T47D (cell line): ENCODE data around the gene ABL1.

Source experiments
- DNase-seq, 2 experiments: peaks; one replicate each; pipeline versions ENCODE4 v3.0.0 to v3.0.0-alpha.2; 2011 to 2012; ENCODE audit warnings: low read depth in 1 of 2, low spot score in 1 of 2
- JUND ChIP-seq: IDR thresholded peaks from 2 replicates; pipeline ENCODE4 v1.6.1; 2012; ENCODE audit warnings: low read depth
- in situ Hi-C: cut with HindIII; loops from 2 replicates; pipeline ENCODE4 v1.10.0; 2016; ENCODE audit warnings: low sequenced_read_pairs, low pct_unique_long_range_greater_than_20kb

ABL1 gene

GRCh38 chr9:130893341-130894101, 58.5 kb downstream of the ABL1 start:
- peak in 1 of 2 experiments; percentile 70 for DNase-seq
- TF ChIP-seq JUND: no peak
- in situ Hi-C loops: no loop called here

DNA sequence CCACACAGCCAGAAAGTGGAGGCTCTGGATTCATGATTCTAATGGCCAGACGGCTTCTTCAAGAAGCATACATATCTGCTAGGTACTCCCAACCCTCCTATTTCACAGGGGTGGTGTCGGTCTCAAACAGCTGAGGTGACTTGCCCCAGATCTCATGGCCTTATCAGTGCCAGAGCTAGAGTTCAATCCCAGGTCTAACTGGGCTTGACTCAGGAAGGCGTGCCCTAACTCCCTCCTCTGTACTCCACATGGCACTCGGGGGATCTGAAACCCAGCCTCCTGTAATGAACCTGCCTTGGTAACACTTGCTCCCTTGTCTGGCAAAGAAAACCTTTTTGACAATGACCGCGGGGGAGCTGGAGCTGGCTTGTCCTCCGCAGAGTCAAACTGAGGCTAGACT, 59.5 kb downstream of the ABL1 start:
- in situ Hi-C loops: no loop called here
- DNase-seq: no peak
- no peak for TF ChIP-seq JUND

DNA sequence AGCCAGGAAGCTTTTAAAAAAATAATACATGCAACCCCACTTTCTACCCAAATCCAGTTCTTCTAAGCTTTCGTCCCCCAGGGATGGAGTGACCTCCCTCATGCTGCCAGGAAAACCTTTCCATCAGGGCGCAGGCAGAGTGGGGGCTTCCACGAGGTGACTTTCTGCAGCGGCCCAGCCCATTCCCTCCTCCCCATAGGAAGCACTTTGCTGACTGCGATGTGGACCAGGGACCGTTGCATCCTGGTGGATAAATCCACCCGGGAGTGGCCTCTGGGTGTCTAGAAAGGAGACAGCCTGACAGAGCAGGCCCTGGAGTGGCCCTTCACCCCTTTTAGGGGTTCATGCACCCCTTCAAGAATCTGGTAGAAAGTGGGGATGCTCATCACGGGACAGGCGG, 60.0 kb downstream of the ABL1 start:
- no peak for DNase-seq
- in situ Hi-C loops: no loop called here
- no peak for TF ChIP-seq JUND

GRCh38 chr9:130895481-130896232, 60.6 kb downstream of the ABL1 start:
- DNase-seq: no peak
- no peak for TF ChIP-seq JUND
- in situ Hi-C loops: no loop called here

DNA sequence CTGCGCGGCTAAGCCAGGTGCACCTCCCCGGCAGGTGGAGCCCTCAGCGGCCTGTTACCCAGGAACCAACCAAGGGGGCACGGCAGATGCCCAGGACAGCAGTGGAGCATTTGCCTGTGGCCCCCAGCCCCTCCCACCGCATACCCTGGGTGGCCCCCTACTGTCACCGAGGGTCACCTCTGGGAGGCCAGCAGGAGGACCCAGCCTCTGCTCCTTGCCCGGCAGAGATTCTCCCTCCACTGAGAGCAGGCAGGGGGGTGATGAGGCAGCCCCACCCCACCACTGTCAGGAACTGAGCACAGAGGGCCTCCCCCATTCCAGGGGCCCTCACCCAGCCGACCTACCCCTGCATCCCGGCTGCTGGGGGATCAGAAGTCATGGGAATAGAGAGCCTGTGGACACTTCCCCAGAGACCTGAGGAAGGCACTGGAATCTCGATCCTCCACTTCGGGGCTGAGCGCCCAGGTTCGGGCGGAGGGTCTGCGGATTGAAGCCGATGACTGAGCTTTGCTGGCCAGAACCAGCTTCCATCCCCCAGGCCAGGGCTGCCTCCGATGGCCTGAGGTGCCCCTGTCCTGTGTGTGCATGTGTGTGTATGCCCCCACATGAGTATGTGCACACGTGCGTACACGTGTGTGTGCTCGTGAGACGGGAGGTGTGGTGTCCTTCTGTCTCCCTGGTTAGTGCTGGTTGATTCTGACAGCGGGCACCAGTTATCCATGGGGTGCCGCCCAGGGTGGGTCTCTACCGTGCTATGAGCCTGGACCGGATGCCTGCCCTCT, 61.4 kb downstream of the ABL1 start, which contains the start of gene QRFP:
Gene QRFP (minus strand): TSS at position 580 of the 782 bp plus-strand sequence. CDS start 2,974 bp downstream, outside the sequence.
- no peak for DNase-seq
- TF ChIP-seq JUND: no peak
- in situ Hi-C loops: no loop called here

DNA sequence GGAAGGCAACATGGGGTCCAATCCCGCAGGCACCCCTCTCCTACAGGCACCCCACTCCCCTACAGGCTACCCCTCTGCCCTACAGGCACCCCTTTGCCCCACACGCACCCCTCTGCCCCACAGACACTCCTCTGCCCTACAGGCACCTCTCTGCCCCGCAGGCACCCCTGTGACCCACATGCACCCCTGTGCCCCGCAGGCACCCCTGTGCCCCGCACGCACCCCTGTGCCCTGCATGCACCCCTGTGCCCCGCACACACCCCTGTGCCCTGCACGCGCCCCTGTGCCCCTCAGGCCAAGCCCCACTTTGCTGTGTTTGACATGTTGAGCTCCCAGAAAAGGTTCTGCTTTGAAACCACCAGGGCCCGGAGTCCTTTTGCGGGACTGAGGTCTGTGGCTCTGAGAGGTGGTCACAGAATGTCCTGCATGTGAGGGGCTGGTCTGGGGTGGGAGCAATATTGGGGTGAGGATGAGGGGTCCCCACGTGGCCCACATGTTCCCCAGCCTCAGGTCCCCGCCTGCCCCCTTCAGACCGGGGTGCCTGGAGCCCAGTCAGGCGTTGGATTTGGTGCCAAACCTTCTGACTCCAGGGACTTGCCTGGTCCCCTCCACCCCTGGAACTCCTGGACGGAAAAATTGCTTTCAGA, 62.2 kb downstream of the ABL1 start:
- DNase-seq: no peak
- TF ChIP-seq JUND: no peak
- in situ Hi-C loops: no loop called here

DNA sequence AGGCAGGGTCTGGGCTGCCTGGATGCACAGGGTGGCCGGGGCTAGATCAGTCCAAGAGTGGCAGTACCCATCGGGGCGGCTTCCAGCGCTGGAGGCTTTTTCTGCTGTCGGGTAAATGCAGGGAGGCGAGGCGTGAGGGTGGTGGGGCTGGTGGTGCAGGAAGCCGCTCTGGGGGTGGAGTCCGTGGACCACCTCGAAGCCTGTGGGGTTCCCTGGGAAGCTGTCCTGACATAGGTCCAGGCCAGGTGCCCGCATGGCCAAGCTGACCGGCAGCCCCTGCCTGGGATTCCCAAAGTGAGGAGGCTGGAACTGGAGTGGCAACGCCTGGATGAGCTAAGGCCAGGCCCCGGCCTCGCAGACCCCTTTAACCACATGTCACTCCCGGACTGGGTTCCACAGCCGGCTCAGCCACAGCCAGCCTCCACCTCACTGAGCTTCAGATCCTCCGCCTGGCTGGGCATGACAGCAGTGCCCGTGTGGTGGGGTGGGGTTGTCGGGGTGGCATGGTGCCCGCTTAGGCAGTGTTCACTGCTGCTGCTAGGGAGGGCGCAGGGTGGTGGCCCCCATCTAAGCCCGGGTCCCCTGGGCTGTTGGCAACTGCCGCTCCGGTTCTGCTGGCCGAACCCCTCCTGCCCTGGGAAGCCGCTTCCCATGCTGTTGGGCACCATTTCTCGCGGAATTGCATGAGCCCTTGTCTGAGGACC, 62.9 kb downstream of the ABL1 start:
- in situ Hi-C loops: no loop called here
- no peak for TF ChIP-seq JUND
- DNase-seq: no peak

DNA sequence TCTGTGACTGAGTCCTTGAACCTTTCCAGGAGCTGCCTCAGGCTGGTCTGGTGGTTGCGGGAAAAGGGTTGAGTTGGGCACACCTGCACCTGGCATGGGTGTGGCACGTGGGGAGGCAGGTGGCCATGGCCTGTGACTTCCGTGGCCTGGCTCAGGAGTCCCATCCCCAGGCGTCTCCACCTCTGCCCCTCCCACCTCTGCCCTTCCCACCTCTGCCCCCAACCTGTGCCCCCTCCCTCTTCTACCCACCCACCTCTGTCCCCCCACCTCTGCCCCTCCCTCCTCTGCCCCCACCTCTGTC, 63.4 kb downstream of the ABL1 start:
- in situ Hi-C loops: no loop called here
- peak in 1 of 2 experiments; percentile 23 for DNase-seq
- TF ChIP-seq JUND: no peak

GRCh38 chr9:130899051-130899748, 64.1 kb downstream of the ABL1 start:
- no peak for TF ChIP-seq JUND
- DNase-seq: no peak
- in situ Hi-C loops: no loop called here

DNA sequence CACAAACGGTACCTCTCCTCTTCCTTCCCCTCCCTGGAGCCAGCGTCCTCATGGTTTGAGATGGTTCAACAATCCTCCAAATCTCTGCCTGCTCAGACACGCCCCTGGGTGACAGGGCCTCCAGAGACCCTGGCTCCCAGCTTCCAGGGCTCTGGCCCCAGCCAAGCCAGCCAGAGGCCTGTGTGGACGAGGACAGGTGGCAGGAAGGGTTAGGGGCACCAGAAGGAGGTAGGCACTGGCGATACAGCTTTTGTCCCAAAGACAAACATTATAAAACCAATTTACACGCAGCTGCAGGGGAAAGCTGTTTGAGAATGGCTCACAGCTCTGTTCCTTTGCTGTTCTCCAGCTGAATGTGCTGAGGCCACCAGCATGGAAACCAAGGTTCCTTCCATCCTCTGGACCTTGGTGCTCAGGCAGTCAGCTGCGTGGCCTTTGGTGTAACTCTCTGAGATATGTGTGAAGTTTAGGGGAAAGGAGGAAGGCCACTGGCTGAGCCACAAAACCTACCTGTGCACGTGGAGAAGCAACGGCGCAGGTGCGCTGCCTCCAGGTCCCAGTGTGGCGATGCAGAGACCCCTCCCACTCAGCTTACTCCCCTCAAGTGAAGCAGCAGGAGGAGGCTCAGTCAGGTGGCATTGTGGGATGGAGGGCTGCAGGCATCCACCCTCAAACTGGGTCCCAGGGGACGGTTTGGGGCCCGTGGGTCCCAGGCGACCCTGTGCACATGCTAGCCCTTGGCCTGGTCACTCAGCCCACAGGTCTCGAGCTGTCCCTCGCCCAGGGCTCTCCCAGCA, 65.8 kb downstream of the ABL1 start:
- no peak for TF ChIP-seq JUND
- no peak for DNase-seq
- in situ Hi-C loops: no loop called here
